Small intestine (tissue), 7 donors: ENCODE results near the gene DTNB. TPM values are rescaled to one million over a fixed set of nuclear protein-coding genes. Genes with fewer than 3 reads are reported as not detected.
"Not testable (repeated sequence)": the region's sequence is repeated elsewhere in the genome, so short reads cannot be mapped to it uniquely, and the experiment has no call there.

Experiments
- DNase-seq, 2 donors: peaks; one replicate each; pipeline versions ENCODE4 v3.0.0 to v3.0.0-alpha.2; 2013
- FAIRE-seq: peaks from 2 replicates; lab custom pipeline; 2012; peaks lifted over from hg19 to GRCh38; lab: Jason Lieb, UNC
- H3K27ac ChIP-seq, 3 donors: one replicate each; pipeline ENCODE4 v1.5.1; 2013; ENCODE audit warnings: low read length in 2 of 3, mild to moderate bottlenecking in 2 of 3, control low read depth in 1 of 3, inconsistent platforms in 1 of 3, low read depth in 1 of 3, moderate library complexity in 1 of 3
- H3K27me3 ChIP-seq, 3 donors: one replicate each; pipeline ENCODE4 v1.6.1; 2013; ENCODE audit warnings: low read length in 3 of 3, inconsistent platforms in 1 of 3; ENCODE audit not compliant: control insufficient read depth in 3 of 3, insufficient read depth in 3 of 3
- H3K36me3 ChIP-seq, 3 donors: one replicate each; pipeline ENCODE4 v1.6.1; 2013; ENCODE audit warnings: low read length in 3 of 3, inconsistent platforms in 1 of 3, low read depth in 1 of 3, mild to moderate bottlenecking in 1 of 3, moderate library complexity in 1 of 3; ENCODE audit not compliant: control insufficient read depth in 3 of 3, insufficient read depth in 2 of 3
- H3K4me1 ChIP-seq, 3 donors: one replicate each; pipeline ENCODE4 v1.6.1; 2013; ENCODE audit warnings: low read length in 2 of 3, inconsistent platforms in 1 of 3, low read depth in 1 of 3, mild to moderate bottlenecking in 1 of 3, moderate library complexity in 1 of 3; ENCODE audit not compliant: control insufficient read depth in 3 of 3, insufficient read depth in 2 of 3
- H3K4me3 ChIP-seq, 3 donors: one replicate each; pipeline ENCODE4 v1.5.1; 2013; ENCODE audit warnings: low read length in 3 of 3, control low read depth in 1 of 3, inconsistent platforms in 1 of 3, low read depth in 1 of 3, mild to moderate bottlenecking in 1 of 3, moderate library complexity in 1 of 3
- H3K9me3 ChIP-seq, 2 donors: one replicate each; pipeline ENCODE4 v1.6.1; 2013; ENCODE audit warnings: low read depth in 1 of 2, low read length in 1 of 2; ENCODE audit not compliant: control insufficient read depth in 2 of 2, insufficient read depth in 1 of 2
- WGBS, 3 donors: extraction: QIAGEN DNeasy Blood & Tissue Kit; methylation state at CpG; one replicate each; pipeline ENCODE4 v1.1.7; 2013; 5-methylcytosine and 5-hydroxymethylcytosine counted together
- polyA plus RNA-seq, 4 donors: library from polyadenylated mRNA; stranded (reverse) in 3 of 4; unstranded in 1 of 4; fragments of 200-250 nt in 3 of 4; fragments of 120-200 nt in 1 of 4; gene quantifications; one replicate each; pipeline versions ENCODE4 v1.2.1 to v1.2.3, GENCODE V29; 2013
- donor health status: healthy with polysubstance abuse.
- donor health status: control.
- donor health status: control.
- donor health status: Bipolar disorder and iron deficiency.
- donor health status: healthy.

Gene DTNB
- polyA plus RNA-seq, 4 donors, result 2.4 to 9.7 (median 4.4) TPM

DNA sequence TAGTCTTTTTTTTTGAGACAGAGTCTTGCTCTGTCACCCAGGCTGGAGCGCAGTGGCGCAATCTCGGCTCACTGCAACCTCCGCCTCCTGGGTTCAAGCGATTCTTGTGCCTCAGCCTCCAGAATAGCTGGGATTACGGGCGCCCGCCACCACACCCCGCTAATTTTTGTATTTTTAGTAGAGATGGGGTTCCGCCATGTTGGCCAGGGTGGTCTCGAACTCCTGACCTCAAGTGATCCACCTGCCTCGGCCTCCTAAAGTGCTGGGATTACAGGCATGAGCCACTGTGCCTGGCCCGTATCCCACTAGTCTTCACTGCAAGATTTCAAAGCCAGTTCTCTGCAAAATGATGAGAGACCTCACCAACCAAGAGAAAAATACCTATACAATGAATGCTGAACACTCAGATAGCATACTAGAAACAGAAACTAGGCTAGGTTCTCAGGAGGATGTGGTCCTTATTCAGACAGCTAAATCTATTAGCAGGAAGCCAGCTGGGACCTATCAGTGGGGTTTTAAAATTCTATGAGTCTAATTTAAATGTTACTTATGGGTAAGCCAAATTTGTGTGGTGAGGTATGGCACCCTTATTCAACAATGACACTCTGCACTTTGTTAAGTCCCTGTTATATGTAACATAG is 270.1 kb downstream of the DTNB start:
- peak overlapping the region in 2 of 3 donors; percentile 44 to 63 for H3K27ac ChIP-seq
- not testable (repeated sequence) for FAIRE-seq, H3K4me1 ChIP-seq, H3K9me3 ChIP-seq, H3K36me3 ChIP-seq, H3K4me3 ChIP-seq, H3K27me3 ChIP-seq
- 87 to 96% (median 94%) methylated on average over 13 of the region's 13 CpGs for WGBS, 3 donors
- DNase-seq, result peak in 1 of 2 donors; percentile 19

DNA sequence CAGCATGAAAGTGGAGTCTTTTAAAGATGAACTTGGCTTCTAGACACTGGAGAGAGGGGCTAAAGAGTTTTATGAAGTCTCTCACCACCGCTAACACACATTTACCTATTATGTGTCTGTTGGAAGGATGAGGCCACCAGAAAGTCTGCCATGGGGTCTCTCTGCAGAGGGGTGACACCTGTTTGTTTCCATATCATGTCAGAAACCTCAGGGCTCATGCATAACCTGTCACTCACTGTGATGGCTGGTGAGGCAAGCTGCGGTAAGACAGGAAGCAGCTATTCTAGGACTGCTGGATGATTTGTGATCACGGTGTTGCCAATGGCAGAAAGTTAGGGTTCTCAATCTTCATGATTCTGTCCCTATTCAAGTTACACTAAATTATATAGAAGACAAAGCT is 270.9 kb downstream of the DTNB start:
- WGBS, 3 donors, result 69 to 85% (median 79%) methylated on average over 3 of the region's 3 CpGs
- H3K27me3 ChIP-seq, result no peaks in the 10 kb centered on the region
- FAIRE-seq, result no peak

GRCh38 chr2:25401307-25402026 is 271.9 kb downstream of the DTNB start:
- no peak for DNase-seq
- Histone ChIP-seq H3K27ac (peak overlapping the region in 1 of 3 donors; percentile 40), H3K36me3 (no peaks in the 10 kb centered on the region), H3K4me3 (no peak overlapping the region), H3K4me1 (no peaks in the 10 kb centered on the region), H3K27me3 (no peaks in the 10 kb centered on the region), H3K9me3 (no peaks in the 10 kb centered on the region)
- 80 to 87% (median 85%) methylated on average over 8 of the region's 8 CpGs for WGBS, 3 donors
- FAIRE-seq, result no peak

More for the DNA sequence above, 270.9 kb downstream of the DTNB start:
- Histone ChIP-seq H3K4me3 (no peak overlapping the region), H3K36me3 (no peaks in the 10 kb centered on the region), H3K9me3 (no peaks in the 10 kb centered on the region), H3K4me1 (no peaks in the 10 kb centered on the region), H3K27ac (peak overlapping the region in 1 of 3 donors; percentile 80)
- peak in 1 of 2 donors; percentile 16 for DNase-seq

DNA sequence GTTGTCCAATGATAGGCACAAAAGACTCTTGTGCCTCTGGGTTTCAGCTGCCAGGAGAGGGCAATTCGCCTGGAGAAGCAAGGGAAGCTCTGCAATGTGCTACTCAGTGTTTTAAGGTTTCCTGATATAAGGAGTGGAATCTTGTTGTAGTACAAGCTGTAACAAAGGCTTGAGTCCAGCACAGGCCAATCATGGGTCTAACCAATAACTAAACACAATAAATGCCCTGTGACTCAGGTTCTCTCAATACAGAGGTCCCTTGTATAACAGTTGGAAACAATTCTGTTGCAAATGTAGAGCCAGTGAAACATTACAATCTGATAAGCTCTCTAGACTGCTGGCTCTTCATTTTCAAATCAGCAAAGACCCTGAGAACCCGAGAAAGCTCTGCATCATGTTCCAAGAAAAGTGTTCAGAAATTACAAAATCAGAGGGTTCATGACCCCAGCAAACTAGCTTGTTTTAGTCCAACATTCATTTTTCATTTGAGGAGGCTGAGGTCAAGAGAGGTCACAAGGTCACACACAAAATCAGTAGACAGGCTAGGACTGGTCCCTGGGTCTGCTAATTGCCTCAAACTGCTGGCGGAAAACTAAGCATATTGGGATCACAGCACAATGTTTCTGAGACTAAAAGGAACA is 272.7 kb downstream of the DTNB start:
- no peaks in the 10 kb centered on the region for H3K36me3 ChIP-seq
- FAIRE-seq (no peak), DNase-seq (no peak)
- H3K27me3 ChIP-seq, result no peaks in the 10 kb centered on the region
- H3K4me3 ChIP-seq, result no peak overlapping the region
- H3K4me1 ChIP-seq, result no peaks in the 10 kb centered on the region
- no peak overlapping the region for H3K27ac ChIP-seq
- WGBS, 3 donors, result 80 to 91% (median 88%) methylated on average over 3 of the region's 3 CpGs
- no peaks in the 10 kb centered on the region for H3K9me3 ChIP-seq

DNA sequence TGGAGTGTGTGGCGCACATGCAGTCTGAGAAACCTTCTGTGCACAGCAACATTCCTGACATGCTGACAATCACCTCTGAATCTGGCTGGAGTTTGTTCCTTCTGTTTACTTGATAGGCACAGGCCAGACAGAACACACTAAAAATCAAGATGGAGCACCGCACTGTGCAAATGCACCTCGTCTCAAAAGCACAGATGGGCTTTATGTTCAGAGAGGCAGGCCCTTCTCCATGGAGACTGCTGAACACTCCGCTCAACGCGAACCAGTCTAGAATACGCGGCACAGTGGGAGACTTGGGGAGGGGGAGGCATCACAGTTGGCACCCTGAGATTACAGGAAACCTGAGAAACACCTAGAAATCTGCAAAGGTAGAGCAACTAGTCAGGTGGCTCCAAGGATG is 273.2 kb downstream of the DTNB start:
- DNase-seq (no peak), FAIRE-seq (no peak)
- Histone ChIP-seq H3K9me3 (no peaks in the 10 kb centered on the region), H3K4me1 (no peaks in the 10 kb centered on the region), H3K4me3 (no peak overlapping the region), H3K27ac (no peak overlapping the region), H3K27me3 (no peaks in the 10 kb centered on the region), H3K36me3 (no peaks in the 10 kb centered on the region)
- WGBS, 3 donors, result 94 to 97% (median 95%) methylated on average over 8 of the region's 8 CpGs

DNA sequence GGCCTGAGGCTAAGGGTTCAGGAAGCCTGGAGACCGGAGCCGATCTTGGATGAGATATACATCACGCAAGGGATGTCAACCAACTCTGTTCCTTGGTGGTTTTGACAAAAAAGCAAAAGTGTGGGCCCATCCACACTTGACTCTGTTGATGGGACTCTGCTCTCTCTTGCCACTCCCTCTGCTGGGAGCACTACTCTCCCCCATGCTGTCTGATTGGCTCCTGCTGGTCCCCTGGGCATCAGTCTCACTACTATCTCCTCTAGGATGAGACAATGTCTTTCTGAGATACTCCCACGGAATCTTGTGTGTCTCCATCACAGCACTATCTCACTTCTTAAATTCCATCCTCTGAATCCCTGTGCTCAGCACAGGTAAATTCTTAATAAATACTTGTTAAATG is 274.8 kb downstream of the DTNB start:
- no peaks in the 10 kb centered on the region for H3K9me3 ChIP-seq
- 92 to 96% (median 94%) methylated on average over 4 of the region's 4 CpGs for WGBS, 3 donors
- no peaks in the 10 kb centered on the region for H3K27me3 ChIP-seq
- no peak overlapping the region for H3K4me3 ChIP-seq
- FAIRE-seq (no peak), DNase-seq (no peak)
- no peak overlapping the region for H3K27ac ChIP-seq
- no peaks in the 10 kb centered on the region for H3K36me3 ChIP-seq
- H3K4me1 ChIP-seq, result no peaks in the 10 kb centered on the region

DNA sequence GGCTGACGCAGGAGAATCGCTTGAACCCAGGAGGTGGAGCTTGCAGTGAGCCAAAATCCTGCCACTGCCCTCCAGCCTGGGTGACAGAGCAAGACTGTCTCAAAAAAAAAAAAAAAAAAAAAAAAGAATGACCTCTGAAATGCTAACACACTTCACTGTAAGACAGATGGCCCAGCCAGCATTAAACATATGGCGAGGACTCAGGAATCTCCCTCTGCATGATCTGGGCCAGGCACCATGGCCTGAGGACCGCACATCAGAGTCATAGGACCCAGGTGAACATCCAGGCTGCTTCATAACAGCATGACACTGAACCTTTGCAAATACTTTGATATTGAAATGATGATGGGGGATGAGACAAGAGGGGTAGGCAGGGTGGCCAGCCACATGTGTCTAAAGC is 275.6 kb downstream of the DTNB start:
- FAIRE-seq, result no peak
- no peak for DNase-seq
- Histone ChIP-seq H3K4me3 (no peak overlapping the region), H3K9me3 (no peaks in the 10 kb centered on the region), H3K36me3 (no peaks in the 10 kb centered on the region), H3K27ac (no peak overlapping the region), H3K27me3 (no peaks in the 10 kb centered on the region), H3K4me1 (no peaks in the 10 kb centered on the region)
- WGBS, 3 donors, result 94% methylated on average over 4 of the region's 4 CpGs

GRCh38 chr2:25389161-25389560 is 284.2 kb downstream of the DTNB start:
- 93 to 96% (median 95%) methylated on average over 9 of the region's 9 CpGs for WGBS, 3 donors
- H3K27me3 ChIP-seq, result no peaks in the 10 kb centered on the region
- no peak overlapping the region for H3K4me3 ChIP-seq
- no peak for DNase-seq
- no peak overlapping the region for H3K27ac ChIP-seq
- peaks cover 0 to 12% (median 0%) of the 10 kb centered on the region in 3 donors for H3K36me3 ChIP-seq
- FAIRE-seq, result no peak
- no peaks in the 10 kb centered on the region for H3K9me3 ChIP-seq
- H3K4me1 ChIP-seq, result no peaks in the 10 kb centered on the region
